Measurements from ENCODE around the gene CASS4. TPM values are rescaled to one million over a fixed set of nuclear protein-coding genes. Genes with fewer than 3 reads are reported as not detected.

CASS4 gene
- polyA plus RNA-seq, 1 donor (not counting 4 experiments of a cell fraction or from before 2014, with no cell fraction given): 0.01 TPM

DNA sequence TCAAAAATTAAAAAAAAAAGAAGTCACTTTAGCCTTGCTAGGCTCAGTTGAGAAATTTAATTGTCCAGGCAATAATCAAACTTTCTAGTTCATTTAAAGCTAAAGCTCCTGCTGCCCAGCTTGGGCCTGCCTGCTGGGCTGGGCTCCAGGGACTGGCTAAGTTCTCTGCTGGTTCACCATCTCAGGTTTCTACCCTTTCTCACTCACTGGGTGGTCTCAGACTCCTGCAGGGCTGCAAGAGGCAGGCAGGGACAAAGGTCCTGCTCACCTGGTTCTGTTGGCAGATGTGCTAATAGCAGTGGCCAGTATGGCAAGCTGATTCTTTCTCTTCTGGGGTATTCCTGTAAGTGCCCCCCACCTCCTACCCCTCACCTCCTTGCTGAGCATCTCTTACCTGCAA is 35.2 kb downstream of the CASS4 start:
- no peak overlapping the region for H3K4me2 ChIP-seq (ENCODE audit: control insufficient read depth, extremely low read depth, insufficient read depth, low read depth, low read length)
- no peak for FAIRE-seq
- no peaks in the 10 kb centered on the region for H3K36me3 ChIP-seq (ENCODE audit: control insufficient read depth in 2 of 2, extremely low read depth in 1 of 2, insufficient read depth in 2 of 2, low read length in 2 of 2)
- no peak overlapping the region for H3K9ac ChIP-seq (ENCODE audit: control insufficient read depth, extremely low read depth, insufficient read depth, low read length)
- TF ChIP-seq, protein P1, sequence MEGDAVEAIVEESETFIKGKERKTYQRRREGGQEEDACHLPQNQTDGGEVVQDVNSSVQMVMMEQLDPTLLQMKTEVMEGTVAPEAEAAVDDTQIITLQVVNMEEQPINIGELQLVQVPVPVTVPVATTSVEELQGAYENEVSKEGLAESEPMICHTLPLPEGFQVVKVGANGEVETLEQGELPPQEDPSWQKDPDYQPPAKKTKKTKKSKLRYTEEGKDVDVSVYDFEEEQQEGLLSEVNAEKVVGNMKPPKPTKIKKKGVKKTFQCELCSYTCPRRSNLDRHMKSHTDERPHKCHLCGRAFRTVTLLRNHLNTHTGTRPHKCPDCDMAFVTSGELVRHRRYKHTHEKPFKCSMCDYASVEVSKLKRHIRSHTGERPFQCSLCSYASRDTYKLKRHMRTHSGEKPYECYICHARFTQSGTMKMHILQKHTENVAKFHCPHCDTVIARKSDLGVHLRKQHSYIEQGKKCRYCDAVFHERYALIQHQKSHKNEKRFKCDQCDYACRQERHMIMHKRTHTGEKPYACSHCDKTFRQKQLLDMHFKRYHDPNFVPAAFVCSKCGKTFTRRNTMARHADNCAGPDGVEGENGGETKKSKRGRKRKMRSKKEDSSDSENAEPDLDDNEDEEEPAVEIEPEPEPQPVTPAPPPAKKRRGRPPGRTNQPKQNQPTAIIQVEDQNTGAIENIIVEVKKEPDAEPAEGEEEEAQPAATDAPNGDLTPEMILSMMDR (optimal IDR thresholded peaks at IDR 0.05 in 1 of 3, IDR thresholded peaks at IDR 0.05 in 1 of 3, conservative IDR thresholded peaks at IDR 0.05 in 1 of 3; ENCODE audit: extremely low read depth in 1 of 3, insufficient read depth in 2 of 3, low read length in 3 of 3): no peak
- no peak for TF ChIP-seq EZH2 (IDR thresholded peaks at IDR 0.05; ENCODE audit: low read length)
- no peak overlapping the region for H3K27ac ChIP-seq (ENCODE audit: control insufficient read depth, insufficient read depth, low read length)
- no peak overlapping the region for H3K4me3 ChIP-seq (ENCODE audit: control insufficient read depth in 2 of 3, extremely low read depth in 1 of 3, insufficient read depth in 2 of 3, low read depth in 1 of 3, low read length in 3 of 3)
- H2AFZ ChIP-seq (ENCODE audit: control insufficient read depth, low read length): no peak overlapping the region
- H3K9me3 ChIP-seq (ENCODE audit: control insufficient read depth, low read depth, low read length): no peaks in the 10 kb centered on the region
- no peaks in the 10 kb centered on the region for H3K79me2 ChIP-seq (ENCODE audit: control insufficient read depth, insufficient read depth, low read length)
- no peaks in the 10 kb centered on the region for H3K4me1 ChIP-seq (ENCODE audit: control insufficient read depth, extremely low read depth, insufficient read depth, low read length)
- H4K20me1 ChIP-seq (ENCODE audit: control insufficient read depth, extremely low read depth, insufficient read depth, low read length): no peaks in the 10 kb centered on the region
- H3K9me1 ChIP-seq (ENCODE audit: control insufficient read depth, extremely low read depth, insufficient read depth, low read length): no peaks in the 10 kb centered on the region
- dilution Hi-C loops (cut with MboI; ENCODE audit: extremely low pct_ligation_motif_present, low sequenced_read_pairs): no loop called here
- H3K27me3 ChIP-seq (ENCODE audit: control insufficient read depth, extremely low read depth, insufficient read depth, low read length): no peaks in the 10 kb centered on the region
- DNase-seq (ENCODE audit: low read depth, low spot score): no peak

- Histone ChIP-seq H3K4me1 (ENCODE audit: control insufficient read depth, extremely low read depth, insufficient read depth, low read length) (no peaks in the 10 kb centered on the region), H3K36me3 (ENCODE audit: control insufficient read depth in 2 of 2, extremely low read depth in 1 of 2, insufficient read depth in 2 of 2, low read length in 2 of 2) (no peaks in the 10 kb centered on the region), H3K79me2 (ENCODE audit: control insufficient read depth, insufficient read depth, low read length) (no peaks in the 10 kb centered on the region), H3K9me1 (ENCODE audit: control insufficient read depth, extremely low read depth, insufficient read depth, low read length) (no peaks in the 10 kb centered on the region), H3K4me3 (ENCODE audit: control insufficient read depth in 2 of 3, extremely low read depth in 1 of 3, insufficient read depth in 2 of 3, low read depth in 1 of 3, low read length in 3 of 3) (no peak overlapping the region), H2AFZ (ENCODE audit: control insufficient read depth, low read length) (no peak overlapping the region), H3K9ac (ENCODE audit: control insufficient read depth, extremely low read depth, insufficient read depth, low read length) (no peak overlapping the region), H3K27ac (ENCODE audit: control insufficient read depth, insufficient read depth, low read length) (no peak overlapping the region), H4K20me1 (ENCODE audit: control insufficient read depth, extremely low read depth, insufficient read depth, low read length) (no peaks in the 10 kb centered on the region), H3K9me3 (ENCODE audit: control insufficient read depth, low read depth, low read length) (no peaks in the 10 kb centered on the region), H3K4me2 (ENCODE audit: control insufficient read depth, extremely low read depth, insufficient read depth, low read depth, low read length) (no peak overlapping the region), H3K27me3 (ENCODE audit: control insufficient read depth, extremely low read depth, insufficient read depth, low read length) (no peaks in the 10 kb centered on the region)
- dilution Hi-C loops (cut with MboI; ENCODE audit: extremely low pct_ligation_motif_present, low sequenced_read_pairs): no loop called here
- no peak for TF ChIP-seq EZH2 (IDR thresholded peaks at IDR 0.05; ENCODE audit: low read length)
- TF ChIP-seq, protein P1 (optimal IDR thresholded peaks at IDR 0.05 in 1 of 3, IDR thresholded peaks at IDR 0.05 in 1 of 3, conservative IDR thresholded peaks at IDR 0.05 in 1 of 3; ENCODE audit: extremely low read depth in 1 of 3, insufficient read depth in 2 of 3, low read length in 3 of 3): no peak
- FAIRE-seq (no peak), DNase-seq (ENCODE audit: low read depth, low spot score) (no peak)
Measured at GRCh38 chr20:56449459-56449858, 37.4 kb downstream of the CASS4 start.

Data from keratinocyte (primary cell).